MCF 10A (cell line): ENCODE data around the gene ARHGEF39. TPM values are rescaled to one million over a fixed set of nuclear protein-coding genes. Genes with fewer than 3 reads are reported as not detected.

Experiments used
- BruUV-seq: library from RNA; stranded (reverse); fragments of 400-500 nt; replicated peaks from 2 replicates; lab custom pipeline; 2021; lab: Mats Ljungman, UMichigan
- CTCF ChIA-PET: fragments of 300-600 bp; sonication (Branson Sonifier 250); formaldehyde crosslinking; extraction: SDS; loops from one replicate; lab custom pipeline; 2021; ENCODE audit warnings: antibody characterized with exemption, inconsistent platforms; lab: Yijun Ruan, JAX
- POLR2A ChIA-PET: fragments of 300-600, 350-650 bp; sonication (Branson Sonifier 250); formaldehyde crosslinking; extraction: SDS; loops from one replicate; lab custom pipeline; 2020; ENCODE audit warnings: antibody characterized with exemption, inconsistent platforms; lab: Yijun Ruan, JAX
- DNase-seq: peaks from one replicate; pipeline ENCODE4 v3.0.0-alpha.2; 2018; ENCODE audit not compliant: unreplicated experiment
- H3K27ac Mint-ChIP-seq: one replicate; pipeline ENCODE4 v1.8.0; 2022; ENCODE audit warnings: mild to moderate bottlenecking, low read depth, mixed read lengths; ENCODE audit not compliant: unreplicated experiment
- H3K27me3 Mint-ChIP-seq: one replicate; pipeline ENCODE4 v1.8.0; 2022; ENCODE audit warnings: mixed read lengths; ENCODE audit not compliant: insufficient read depth, unreplicated experiment
- H3K36me3 Mint-ChIP-seq: one replicate; pipeline ENCODE4 v1.8.0; 2022; ENCODE audit warnings: mild to moderate bottlenecking, moderate library complexity, mixed read lengths; ENCODE audit not compliant: insufficient read depth, unreplicated experiment
- H3K4me1 Mint-ChIP-seq: one replicate; pipeline ENCODE4 v1.8.0; 2022; ENCODE audit warnings: mixed read lengths; ENCODE audit not compliant: insufficient read depth, unreplicated experiment
- H3K4me3 Mint-ChIP-seq: one replicate; pipeline ENCODE4 v1.8.0; 2022; ENCODE audit warnings: mild to moderate bottlenecking, moderate library complexity, mixed read lengths; ENCODE audit not compliant: unreplicated experiment
- H3K9me3 Mint-ChIP-seq: one replicate; pipeline ENCODE4 v1.8.0; 2022; ENCODE audit warnings: mixed read lengths; ENCODE audit not compliant: unreplicated experiment
- CTCF ChIP-seq: fragments of 200-600 bp; IDR thresholded peaks from one replicate; pipeline ENCODE4 v1.8.0; 2022; ENCODE audit warnings: antibody characterized with exemption, mild to moderate bottlenecking; ENCODE audit not compliant: unreplicated experiment
- intact Hi-C: fragments of 100-400 bp; cut with micrococcal nuclease; formaldehyde crosslinking; loops from 2 replicates; pipeline ENCODE4 v1.14.1; 2022
- total RNA-seq: library from RNA; stranded (reverse); gene quantifications from 2 replicates; pipeline ENCODE4 v1.2.3, GENCODE V29; 2022

ARHGEF39 gene
- total RNA-seq, 1 experiment from 2014 or later: 5.1 TPM

- Mint-ChIP-seq H3K36me3 (peaks cover 19% of the 10 kb centered on the region), H3K4me1 (peaks cover 5% of the 10 kb centered on the region), H3K9me3 (no peaks in the 10 kb centered on the region), H3K27ac (no peak overlapping the region), H3K27me3 (no peaks in the 10 kb centered on the region), H3K4me3 (no peak overlapping the region)
- DNase-seq: no peak
- TF ChIP-seq CTCF: no peak
- CTCF ChIA-PET: interaction anchor here (0.5 to 8.1 kb wide), 29 partner anchors 8 to 1635 kb away, joined by 3 to 155 read pairs (median 6); partner anchors contain the start of genes ARHGEF39, CCDC107, CREB3 and GBA2
- POLR2A ChIA-PET: interaction anchor here (0.8 to 3.4 kb wide), 17 partner anchors 12 to 186 kb away, joined by 3 to 14 read pairs (median 4); partner anchors contain the start of genes ARHGEF39, CCDC107, CREB3 and GBA2
- intact Hi-C loops: loop anchor here (2.0 kb wide), 1 partner anchor 33 kb away; no protein-coding TSS in a partner anchor
- no TSS peak for BruUV-seq
Observed at GRCh38 chr9:35695943-35696401, 31.0 kb upstream of the ARHGEF39 start.

GRCh38 chr9:35691757-35692301, 26.8 kb upstream of the ARHGEF39 start:
- no peaks in the 10 kb centered on the region for H3K27me3 Mint-ChIP-seq
- no TSS peak for BruUV-seq
- no peaks in the 10 kb centered on the region for H3K9me3 Mint-ChIP-seq

GRCh38 chr9:35691334-35691650, 26.3 kb upstream of the ARHGEF39 start:
- POLR2A ChIA-PET: interaction anchor here (0.7 to 5.4 kb wide), 14 partner anchors 9 to 91 kb away, joined by 3 to 38 read pairs (median 4); partner anchors contain the start of genes ARHGEF39, CA9, CCDC107 and CREB3
- no TSS peak for BruUV-seq
- no peaks in the 10 kb centered on the region for H3K27me3 Mint-ChIP-seq
- peaks cover 24% of the 10 kb centered on the region for H3K4me1 Mint-ChIP-seq
- CTCF ChIA-PET: interaction anchor here (0.9 to 8.1 kb wide), 7 partner anchors 18 to 79 kb away, joined by 3 to 155 read pairs (median 3); partner anchors contain the start of genes CCDC107 and RMRP
- intact Hi-C loops: no loop called here
- H3K36me3 Mint-ChIP-seq: peaks cover 10% of the 10 kb centered on the region
- no peak for DNase-seq
- peak overlapping the region; percentile 79 for H3K4me3 Mint-ChIP-seq
- H3K9me3 Mint-ChIP-seq: no peaks in the 10 kb centered on the region
- no peak for TF ChIP-seq CTCF
- peak overlapping the region; percentile 72 for H3K27ac Mint-ChIP-seq

More at GRCh38 chr9:35691757-35692301, 26.8 kb upstream of the ARHGEF39 start:
- Mint-ChIP-seq H3K36me3 (peaks cover 14% of the 10 kb centered on the region), H3K4me3 (peak overlapping the region; percentile 79), H3K27ac (peak overlapping the region; percentile 72), H3K4me1 (peaks cover 24% of the 10 kb centered on the region)
- POLR2A ChIA-PET: interaction anchor here (1.0 to 5.4 kb wide), 7 partner anchors 9 to 88 kb away, joined by 3 to 38 read pairs (median 6); partner anchors contain the start of genes ARHGEF39, CA9, CCDC107 and CREB3
- no peak for DNase-seq
- no peak for TF ChIP-seq CTCF
- intact Hi-C loops: no loop called here
- CTCF ChIA-PET: interaction anchor here (0.7 to 8.1 kb wide), 9 partner anchors 17 to 79 kb away, joined by 3 to 155 read pairs (median 4); partner anchors contain the start of genes CCDC107 and RMRP

- Mint-ChIP-seq H3K9me3 (no peaks in the 10 kb centered on the region), H3K4me3 (peak overlapping the region; percentile 79), H3K36me3 (peaks cover 13% of the 10 kb centered on the region), H3K27ac (peak overlapping the region; percentile 72), H3K27me3 (no peaks in the 10 kb centered on the region), H3K4me1 (peaks cover 24% of the 10 kb centered on the region)
- no peak for TF ChIP-seq CTCF
- DNase-seq: peak; percentile 52
- intact Hi-C loops: no loop called here
- BruUV-seq: no TSS peak
- POLR2A ChIA-PET: interaction anchor here (0.7 to 5.4 kb wide), 16 partner anchors 10 to 92 kb away, joined by 3 to 38 read pairs (median 4); partner anchors contain the start of genes ARHGEF39, CA9, CCDC107 and CREB3
- CTCF ChIA-PET: interaction anchor here (0.7 to 8.1 kb wide), 7 partner anchors 19 to 78 kb away, joined by 3 to 155 read pairs (median 4); partner anchors contain the start of genes CCDC107 and RMRP
Observed at GRCh38 chr9:35690614-35691333, 25.8 kb upstream of the ARHGEF39 start.
